Smooth muscle cell (in vitro differentiated cells): ENCODE measurements around the gene NBAS. TPM values are rescaled to one million over a fixed set of nuclear protein-coding genes. Genes with fewer than 3 reads are reported as not detected.

Experiments
- DNase-seq: peaks from one replicate; lab custom pipeline; 2025; ENCODE audit not compliant: unreplicated experiment; lab: John Stamatoyannopoulos, UW
- H2AFZ ChIP-seq: fragments of 200-600 bp; sonication (generic); 2 replicates; pipeline ENCODE4 v1.6.0; 2016; ENCODE audit warnings: antibody characterized with exemption, low read depth, mild to moderate bottlenecking
- H3F3A ChIP-seq: fragments of 200-600 bp; sonication (generic); 2 replicates; pipeline ENCODE4 v1.6.0; 2017; ENCODE audit warnings: antibody characterized with exemption, low read depth
- H3K27ac ChIP-seq: fragments of 200-600 bp; sonication (generic); 2 replicates; pipeline ENCODE4 v1.5.1; 2016; ENCODE audit warnings: low read depth, mild to moderate bottlenecking
- H3K27me3 ChIP-seq: fragments of 200-600 bp; sonication (generic); 2 replicates; pipeline ENCODE4 v1.6.1; 2016; ENCODE audit warnings: low read depth, mild to moderate bottlenecking
- H3K36me3 ChIP-seq: fragments of 200-600 bp; sonication (generic); 2 replicates; pipeline ENCODE4 v1.5.1; 2016; ENCODE audit warnings: low read depth
- H3K4me1 ChIP-seq: fragments of 200-600 bp; sonication (generic); 2 replicates; pipeline ENCODE4 v1.5.1; 2016; ENCODE audit warnings: low read depth
- H3K4me2 ChIP-seq: fragments of 200-600 bp; sonication (generic); 2 replicates; pipeline ENCODE4 v1.6.0; 2016; ENCODE audit warnings: mild to moderate bottlenecking
- H3K4me3 ChIP-seq: fragments of 200-600 bp; sonication (generic); 2 replicates; pipeline ENCODE4 v1.5.1; 2016; ENCODE audit warnings: mild to moderate bottlenecking
- H3K79me2 ChIP-seq: fragments of 200-600 bp; sonication (generic); 2 replicates; pipeline ENCODE4 v1.6.0; 2016; ENCODE audit warnings: low read depth, mild to moderate bottlenecking
- H3K9ac ChIP-seq: fragments of 200-600 bp; sonication (generic); 2 replicates; pipeline ENCODE4 v1.6.0; 2016; ENCODE audit warnings: low read depth
- H3K9me3 ChIP-seq: fragments of 200-600 bp; sonication (generic); replicated peaks from 2 replicates; pipeline ENCODE4 v1.5.1; 2016; ENCODE audit warnings: low read depth
- H4K20me1 ChIP-seq: fragments of 200-600 bp; sonication (generic); 2 replicates; pipeline ENCODE4 v1.6.0; 2016; ENCODE audit warnings: low read depth
- CTCF ChIP-seq: fragments of 200-600 bp; sonication (generic); IDR thresholded peaks from 2 replicates; pipeline ENCODE4 v1.5.1; 2017; ENCODE audit warnings: borderline replicate concordance, mild to moderate bottlenecking, antibody characterized with exemption; ENCODE audit not compliant: insufficient read depth, poor library complexity, severe bottlenecking
- whole genome bisulfite sequencing: methylation state at CpG from one replicate; pipeline ENCODE4 v1.1.7; 2016; ENCODE audit warnings: low lambda C conversion rate; 5-methylcytosine and 5-hydroxymethylcytosine counted together
- polyA plus RNA-seq: library from polyadenylated mRNA; unstranded; fragments of >200 nt; fragmentation: Nextera tagmentation; extraction: Ambion mirVana; gene quantifications from 2 replicates; pipeline ENCODE4 v1.2.1, GENCODE V29; 2016
- total RNA-seq: library from RNA; depleted of rRNA; stranded (reverse); fragments of >200 nt; gene quantifications from 2 replicates; pipeline ENCODE4 v1.2.3, GENCODE V29; 2014

The NBAS gene
- total and polyA plus RNA-seq, 2 experiments from 2014 or later: 31.2 to 51.1 TPM

DNA sequence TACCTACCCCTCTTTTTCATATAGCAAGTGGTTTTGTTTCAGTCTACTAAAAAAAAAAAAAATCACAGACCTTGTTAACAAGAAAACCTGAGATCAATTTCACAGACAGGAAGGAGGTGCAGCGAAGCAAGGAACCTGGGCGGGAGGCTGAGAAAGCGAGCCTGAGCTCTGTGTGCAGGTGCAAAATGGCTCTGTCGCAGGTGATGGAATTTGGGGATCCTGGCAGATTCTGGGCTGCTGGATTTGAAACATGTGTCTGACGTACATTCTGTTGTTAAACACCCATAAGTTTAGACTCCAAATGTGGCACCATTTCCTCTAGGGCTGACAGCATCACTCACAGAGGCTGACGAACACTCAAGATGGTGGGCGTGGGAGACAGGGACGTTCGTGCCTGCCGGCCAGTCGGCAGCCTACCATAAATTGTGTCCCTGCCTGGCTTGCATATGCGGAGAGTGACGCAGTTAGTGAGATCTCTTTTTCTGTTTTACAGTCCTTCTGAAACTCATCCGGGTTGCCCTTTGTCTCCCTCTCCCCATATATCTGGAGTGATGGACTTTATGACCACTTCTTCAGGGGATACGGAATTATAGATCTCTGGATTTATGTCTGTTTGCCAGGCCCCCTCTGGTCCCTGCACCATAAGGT lies 21.7 kb upstream of the NBAS start:
- no peaks in the 10 kb centered on the region for H3K36me3 ChIP-seq
- H3F3A ChIP-seq: no peaks in the 10 kb centered on the region
- no peaks in the 10 kb centered on the region for H3K27me3 ChIP-seq
- no peak for TF ChIP-seq CTCF
- H3K79me2 ChIP-seq: no peaks in the 10 kb centered on the region
- no peak overlapping the region for H3K9ac ChIP-seq
- no peak overlapping the region for H3K4me3 ChIP-seq
- no peak overlapping the region for H3K4me2 ChIP-seq
- no peak overlapping the region for H3K27ac ChIP-seq
- 93% methylated on average over 15 of the region's 15 CpGs for WGBS
- no peak overlapping the region for H2AFZ ChIP-seq
- DNase-seq: no peak
- no peaks in the 10 kb centered on the region for H3K4me1 ChIP-seq
- no peaks in the 10 kb centered on the region for H3K9me3 ChIP-seq
- no peaks in the 10 kb centered on the region for H4K20me1 ChIP-seq

- no peak overlapping the region for H2AFZ ChIP-seq
- no peak overlapping the region for H3K9ac ChIP-seq
- no peaks in the 10 kb centered on the region for H3K4me1 ChIP-seq
- TF ChIP-seq CTCF: no peak
- H3K27me3 ChIP-seq: no peaks in the 10 kb centered on the region
- H3K4me3 ChIP-seq: no peak overlapping the region
- no peaks in the 10 kb centered on the region for H3K9me3 ChIP-seq
- H3K36me3 ChIP-seq: no peaks in the 10 kb centered on the region
- no peaks in the 10 kb centered on the region for H4K20me1 ChIP-seq
- H3K4me2 ChIP-seq: no peak overlapping the region
- H3K27ac ChIP-seq: no peak overlapping the region
- H3K79me2 ChIP-seq: no peaks in the 10 kb centered on the region
- WGBS: 93% methylated on average over 2 of the region's 2 CpGs
- no peaks in the 10 kb centered on the region for H3F3A ChIP-seq
- DNase-seq: no peak
These were observed 19.3 kb upstream of the NBAS start for GRCh38 chr2:15580451-15580850.

DNA sequence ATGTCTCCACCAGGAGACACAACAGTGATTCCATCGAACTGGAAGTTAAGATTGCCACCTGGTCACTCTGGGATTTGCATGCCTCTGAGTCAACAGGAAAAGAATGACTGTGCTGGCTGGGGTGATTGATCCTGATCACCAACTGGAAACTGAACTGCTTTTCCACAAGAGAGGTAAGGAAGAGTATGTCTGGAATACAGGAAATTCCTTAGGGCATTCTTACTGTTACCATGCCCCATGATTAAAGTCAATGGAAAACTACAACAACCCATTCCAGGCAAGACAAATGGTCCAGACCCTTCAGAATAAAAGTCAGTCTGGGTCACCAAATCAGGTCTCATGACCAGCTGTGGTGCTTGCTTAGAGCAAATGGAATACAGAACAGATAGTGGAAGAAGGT lies 18.5 kb upstream of the NBAS start:
- Histone ChIP-seq H3F3A (no peaks in the 10 kb centered on the region), H3K4me3 (no peak overlapping the region), H2AFZ (no peak overlapping the region), H3K4me2 (no peak overlapping the region), H3K79me2 (no peaks in the 10 kb centered on the region), H3K27me3 (no peaks in the 10 kb centered on the region), H3K9ac (no peak overlapping the region), H3K27ac (no peak overlapping the region), H3K4me1 (no peaks in the 10 kb centered on the region), H4K20me1 (no peaks in the 10 kb centered on the region), H3K9me3 (no peaks in the 10 kb centered on the region), H3K36me3 (no peaks in the 10 kb centered on the region)
- WGBS: 24% methylated on average over 1 of the region's 1 CpG
- DNase-seq: no peak
- TF ChIP-seq CTCF: no peak
